ENCODE results near the gene OR5J2. TPM values are rescaled to one million over a fixed set of nuclear protein-coding genes. Genes with fewer than 3 reads are reported as not detected.
"Not testable (repeated sequence)": the region's sequence is repeated elsewhere in the genome, so short reads cannot be mapped to it uniquely, and the experiment has no call there.

OR5J2 gene
- total RNA-seq, result not detected
- not detected for polyA plus RNA-seq
- long read RNA-seq, donor 1, result 0 reads
- long read RNA-seq, donor 2, result 0 reads
- long read RNA-seq, donor 3, result 0 reads

DNA sequence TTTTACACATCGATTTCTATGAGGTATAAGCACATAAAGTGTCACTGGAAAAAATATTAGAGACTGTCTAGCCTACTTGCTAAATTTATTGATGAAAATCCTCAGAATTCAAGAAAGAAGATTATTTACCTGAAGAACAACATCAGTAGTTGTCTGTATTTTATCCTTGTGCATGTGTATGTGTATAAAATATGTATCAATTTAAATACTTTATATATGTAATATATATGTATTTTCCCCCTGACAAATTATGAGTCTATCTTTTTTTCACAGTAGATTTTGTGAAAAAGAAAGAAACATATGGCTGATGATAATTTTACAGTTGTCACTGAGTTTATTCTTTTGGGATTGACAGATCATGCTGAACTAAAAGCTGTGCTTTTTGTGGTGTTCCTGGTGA, at the start of gene OR5J2:
Gene OR5J2, plus strand, starts transcription at position 301 of the 400 bp plus-strand sequence. Its CDS starts 0 bp downstream, at position 301.
- H3K27me3 ChIP-seq, result no peaks in the 10 kb centered on the region
- no peaks in the 10 kb centered on the region for H3K4me1 ChIP-seq (ENCODE audit: insufficient read depth)
- no peak for DNase-seq
- no peaks in the 10 kb centered on the region for H3K9me3 ChIP-seq
- no peak within 1 kb of the TSS for H3K27ac ChIP-seq
- H3K36me3 ChIP-seq, result no peaks in the 10 kb centered on the region
- H3K4me3 ChIP-seq, result no peak within 1 kb of the TSS
- 59 to 66% (median 60%) methylated on average over 1 of the region's 1 CpG for WGBS, 3 donors
- intact Hi-C loops (cut with DNase I), result no loop called here
- TF ChIP-seq POLR2A (IDR thresholded peaks at IDR 0.05), result no peak
- TF ChIP-seq, protein P1, sequence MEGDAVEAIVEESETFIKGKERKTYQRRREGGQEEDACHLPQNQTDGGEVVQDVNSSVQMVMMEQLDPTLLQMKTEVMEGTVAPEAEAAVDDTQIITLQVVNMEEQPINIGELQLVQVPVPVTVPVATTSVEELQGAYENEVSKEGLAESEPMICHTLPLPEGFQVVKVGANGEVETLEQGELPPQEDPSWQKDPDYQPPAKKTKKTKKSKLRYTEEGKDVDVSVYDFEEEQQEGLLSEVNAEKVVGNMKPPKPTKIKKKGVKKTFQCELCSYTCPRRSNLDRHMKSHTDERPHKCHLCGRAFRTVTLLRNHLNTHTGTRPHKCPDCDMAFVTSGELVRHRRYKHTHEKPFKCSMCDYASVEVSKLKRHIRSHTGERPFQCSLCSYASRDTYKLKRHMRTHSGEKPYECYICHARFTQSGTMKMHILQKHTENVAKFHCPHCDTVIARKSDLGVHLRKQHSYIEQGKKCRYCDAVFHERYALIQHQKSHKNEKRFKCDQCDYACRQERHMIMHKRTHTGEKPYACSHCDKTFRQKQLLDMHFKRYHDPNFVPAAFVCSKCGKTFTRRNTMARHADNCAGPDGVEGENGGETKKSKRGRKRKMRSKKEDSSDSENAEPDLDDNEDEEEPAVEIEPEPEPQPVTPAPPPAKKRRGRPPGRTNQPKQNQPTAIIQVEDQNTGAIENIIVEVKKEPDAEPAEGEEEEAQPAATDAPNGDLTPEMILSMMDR (IDR thresholded peaks at IDR 0.05), result no peak
- TF ChIP-seq EP300 (IDR thresholded peaks at IDR 0.05), result no peak

DNA sequence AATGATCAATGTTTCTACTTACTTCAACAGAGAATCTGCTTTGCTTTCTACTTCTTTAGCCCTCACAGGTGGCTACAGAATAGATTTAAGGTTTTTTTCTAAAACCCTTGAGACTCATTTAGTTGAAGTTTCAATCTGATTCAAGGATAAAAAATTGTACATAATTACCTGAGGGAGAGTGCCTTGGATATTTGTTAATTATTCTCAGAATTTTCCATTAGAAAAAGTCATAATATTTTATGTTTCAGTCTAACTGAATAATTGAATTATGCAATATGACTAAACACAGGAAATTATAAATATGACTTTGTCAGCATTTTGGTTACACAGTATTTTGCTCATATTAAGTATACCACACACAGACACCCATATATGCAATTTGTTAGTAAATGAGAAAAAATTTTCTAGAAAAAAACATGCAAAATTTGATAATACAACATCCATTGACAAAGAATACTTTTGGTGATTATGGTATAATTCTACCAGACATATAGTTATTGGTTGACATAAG, 36.2 kb upstream of the OR5J2 start, which contains the start of gene OR8J3:
Gene OR8J3, minus strand, starts transcription at position 51 of the 511 bp plus-strand sequence. CDS start 2,483 bp downstream, outside the sequence.
- no peak within 1 kb of the TSS for H3K27ac ChIP-seq
- no peaks in the 10 kb centered on the region for H3K27me3 ChIP-seq
- no peaks in the 10 kb centered on the region for H3K36me3 ChIP-seq
- no peak within 1 kb of the TSS for H3K4me3 ChIP-seq
- DNase-seq, result no peak
- TF ChIP-seq, protein P1 (IDR thresholded peaks at IDR 0.05), result no peak
- no peak for TF ChIP-seq POLR2A (IDR thresholded peaks at IDR 0.05)
- no peak for TF ChIP-seq EP300 (IDR thresholded peaks at IDR 0.05)
- no peaks in the 10 kb centered on the region for H3K4me1 ChIP-seq (ENCODE audit: insufficient read depth)
- intact Hi-C loops (cut with DNase I), result no loop called here
- no peaks in the 10 kb centered on the region for H3K9me3 ChIP-seq

DNA sequence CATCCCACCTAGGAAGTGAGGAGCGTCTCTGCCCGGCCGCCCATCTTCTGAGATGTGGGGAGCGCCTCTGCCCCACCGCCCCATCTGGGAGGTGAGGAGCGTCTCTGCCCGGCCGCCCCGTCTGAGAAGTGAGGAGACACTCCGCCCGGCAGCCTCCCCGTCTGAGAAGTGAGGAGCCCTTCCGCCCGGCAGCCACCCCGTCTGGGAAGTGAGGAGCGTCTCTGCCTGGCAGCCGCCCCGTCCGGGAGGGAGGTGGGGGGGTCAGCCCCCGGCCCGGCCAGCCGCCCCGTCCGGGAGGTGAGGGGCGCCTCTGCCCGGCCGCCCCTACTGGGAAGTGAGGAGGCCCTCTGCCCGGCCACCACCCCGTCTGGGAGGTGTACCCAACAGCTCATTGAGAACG, 32.7 kb upstream of the OR5J2 start:
- WGBS, 3 donors, result 91 to 93% (median 92%) methylated on average over 15 to 30 of the region's 30 CpGs
- H3K27me3 ChIP-seq; H3K36me3 ChIP-seq; DNase-seq; intact Hi-C loops (cut with DNase I); H3K4me1 ChIP-seq (ENCODE audit: insufficient read depth); H3K4me3 ChIP-seq; H3K27ac ChIP-seq; H3K9me3 ChIP-seq: not testable (repeated sequence)

DNA sequence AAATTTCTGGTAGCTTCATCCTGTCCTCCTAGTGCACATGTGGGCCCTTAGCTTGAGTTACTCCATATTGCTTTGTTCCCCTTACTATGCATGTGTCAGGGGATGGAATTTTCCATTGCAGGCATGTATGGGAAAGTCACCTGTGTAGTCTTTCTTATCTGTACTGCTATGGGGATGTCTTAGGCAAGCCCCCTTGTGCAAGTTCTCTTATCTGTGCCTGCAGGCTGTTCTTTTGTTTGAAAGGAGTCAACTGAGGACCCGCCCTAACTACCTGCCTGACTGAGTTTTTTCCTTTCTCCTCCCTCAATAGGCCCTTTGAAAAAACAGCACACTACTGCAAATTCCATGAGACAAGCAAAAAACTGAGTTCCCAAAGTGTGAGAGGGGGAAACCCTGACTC, 25.0 kb upstream of the OR5J2 start:
- Histone ChIP-seq H3K27me3 (no peaks in the 10 kb centered on the region), H3K27ac (no peak overlapping the region), H3K4me1 (ENCODE audit: insufficient read depth) (no peaks in the 10 kb centered on the region), H3K4me3 (no peak overlapping the region), H3K36me3 (no peaks in the 10 kb centered on the region), H3K9me3 (no peaks in the 10 kb centered on the region)
- TF ChIP-seq POLR2A (IDR thresholded peaks at IDR 0.05), result no peak
- TF ChIP-seq EP300 (IDR thresholded peaks at IDR 0.05), result no peak
- TF ChIP-seq, protein P1 (IDR thresholded peaks at IDR 0.05), result no peak
- intact Hi-C loops (cut with DNase I), result no loop called here
- WGBS, 3 donors, result 62 to 76% (median 63%) methylated on average over 1 of the region's 1 CpG
- no peak for DNase-seq

DNA sequence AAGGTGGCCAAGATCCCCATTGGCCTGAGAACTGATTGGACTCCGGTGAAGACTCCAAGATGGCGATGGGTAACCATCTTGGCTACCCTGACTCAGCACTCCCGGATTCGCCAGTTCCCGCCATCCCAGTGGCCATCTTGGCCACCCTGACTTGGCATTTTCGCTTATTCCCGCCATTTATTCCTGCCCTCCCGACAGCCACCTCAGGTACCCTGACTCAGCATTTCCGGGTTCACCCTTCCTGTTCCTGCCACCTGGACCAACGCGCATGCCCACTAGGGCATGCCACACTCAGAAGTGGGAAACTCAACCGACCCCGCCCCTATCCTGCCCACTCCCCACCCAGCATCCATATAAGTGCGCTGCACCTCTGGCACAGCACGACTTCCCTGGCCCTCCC, 24.1 kb upstream of the OR5J2 start:
- Histone ChIP-seq H3K9me3 (no peaks in the 10 kb centered on the region), H3K4me3 (no peak overlapping the region), H3K36me3 (no peaks in the 10 kb centered on the region), H3K27me3 (no peaks in the 10 kb centered on the region), H3K4me1 (ENCODE audit: insufficient read depth) (no peaks in the 10 kb centered on the region), H3K27ac (no peak overlapping the region)
- intact Hi-C loops (cut with DNase I), result no loop called here
- WGBS, 3 donors, result 92 to 93% (median 93%) methylated on average over 15 of the region's 15 CpGs
- DNase-seq, result no peak
- no peak for TF ChIP-seq POLR2A (IDR thresholded peaks at IDR 0.05)
- no peak for TF ChIP-seq EP300 (IDR thresholded peaks at IDR 0.05)
- TF ChIP-seq, protein P1 (IDR thresholded peaks at IDR 0.05), result no peak
